A549 (cell line): ENCODE results near the gene CPZ. TPM values are rescaled to one million over a fixed set of nuclear protein-coding genes. Genes with fewer than 3 reads are reported as not detected.

ENCODE experiments used
- ATAC-seq, 2 experiments: fragments of 200-7000 bp in 1 of 2; fragments of >200 bp in 1 of 2; cut with Nextera tagmentation in 1 of 2; cut with Tn5 transposase in 1 of 2; 3 replicates each; pipeline versions ENCODE4 v1.8.0 to v1.9.1; 2018 to 2020; ENCODE audit warnings: mild to moderate bottlenecking in 1 of 2, moderate library complexity in 1 of 2
- CTCF ChIA-PET: fragments of 300-600 bp; sonication (Branson Sonifier 250); formaldehyde crosslinking; extraction: SDS; loops from one replicate; lab custom pipeline; 2021; ENCODE audit warnings: antibody characterized with exemption, inconsistent platforms; lab: Yijun Ruan, JAX
- POLR2A ChIA-PET: fragments of 350-600 bp; formaldehyde crosslinking; extraction: SDS; loops from one replicate; lab custom pipeline; 2021; ENCODE audit warnings: antibody characterized with exemption, inconsistent platforms; lab: Yijun Ruan, JAX
- DNase-seq, 2 experiments: peaks; one replicate each; pipeline versions ENCODE4 v3.0.0 to v3.0.0-alpha.2; 2011 to 2016; ENCODE audit warnings: low read depth in 1 of 2, low spot score in 1 of 2
- FAIRE-seq: peaks from 2 replicates; lab custom pipeline; 2011; peaks lifted over from hg19 to GRCh38; lab: Jason Lieb, UNC
- H3K27ac ChIP-seq, 2 experiments: fragments of >200 bp; sonication (Bioruptor Twin); formaldehyde crosslinking; 3 replicates each; pipeline ENCODE4 v1.5.1; 2016 to 2017
- H3K4me1 ChIP-seq: fragments of >200 bp; sonication (Bioruptor Twin); formaldehyde crosslinking; 3 replicates; pipeline ENCODE4 v1.6.1; 2016
- H3K4me2 ChIP-seq: fragments of >200 bp; sonication (Bioruptor Twin); formaldehyde crosslinking; 3 replicates; pipeline ENCODE4 v1.6.1; 2016
- H3K4me3 ChIP-seq: fragments of >200 bp; sonication (Bioruptor Twin); formaldehyde crosslinking; 3 replicates; pipeline ENCODE4 v1.5.1; 2016
- H3K9me3 ChIP-seq: fragments of >200 bp; sonication (Bioruptor Twin); formaldehyde crosslinking; 3 replicates; pipeline ENCODE4 v1.6.1; 2016
- CBX8 ChIP-seq: fragments of 200-600 bp; sonication (generic); IDR thresholded peaks from 2 replicates; pipeline ENCODE4 v1.6.1; 2016
- SREBF2 ChIP-seq: fragments of 450-650 bp; IDR thresholded peaks from 2 replicates; pipeline ENCODE4 v1.6.1; 2014; ENCODE audit warnings: mild to moderate bottlenecking, moderate library complexity
- ZFP36 ChIP-seq: fragments of 450-650 bp; IDR thresholded peaks from 2 replicates; pipeline ENCODE4 v1.6.1; 2014; ENCODE audit warnings: borderline replicate concordance; ENCODE audit not compliant: partially characterized antibody
- WGBS: methylation state at CpG from one replicate; pipeline ENCODE4 v1.1.6; 2017; ENCODE audit errors: missing lambda C conversion rate; 5-methylcytosine and 5-hydroxymethylcytosine counted together
- polyA plus RNA-seq, 4 experiments: library from polyadenylated mRNA; depleted of rRNA in 3 of 4; stranded (reverse); fragments of >200 nt; fragmentation: RNase III in 1 of 4; extraction: RNeasy Plus Mini Kit Qiagen cat#74134 plus additional on column Dnase treatment in 1 of 4; gene quantifications; 2 replicates in 3 of 4; 3 replicates in 1 of 4; pipeline ENCODE4 v1.2.3, GENCODE V29; 2011 to 2017
- TF ChIP-seq, protein P1 (sequence below): IDR thresholded peaks from 2 replicates; pipeline ENCODE4 v1.6.1; 2012; ENCODE audit warnings: low read depth, borderline replicate concordance

Gene CPZ
- polyA plus RNA-seq, 2 of the 4 experiments (the other 2 are of a cell fraction), result 0.09 to 0.21 TPM

DNA sequence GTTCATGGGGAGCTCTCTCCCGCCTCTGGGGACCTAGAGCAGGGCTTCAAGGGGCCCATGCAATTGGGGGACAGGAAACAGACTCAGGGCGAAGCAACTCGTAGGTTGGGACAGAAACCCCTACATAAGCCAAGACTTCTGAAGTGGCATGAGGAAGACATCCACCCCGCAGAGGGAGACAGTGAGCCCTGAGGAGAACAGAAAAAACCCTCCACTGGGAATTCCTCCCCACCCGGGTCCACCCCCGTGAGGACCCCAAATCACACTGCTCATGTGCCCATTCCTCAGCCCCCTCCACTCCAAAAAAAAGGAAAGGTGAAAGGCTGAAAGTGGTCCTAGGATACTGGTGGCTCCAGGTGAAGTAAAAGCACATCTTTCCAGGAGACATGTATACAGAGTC, 74.0 kb downstream of the CPZ start:
- no peak overlapping the region for H3K4me2 ChIP-seq
- FAIRE-seq, result no peak
- WGBS, result 2% methylated on average over 6 of the region's 6 CpGs
- CTCF ChIA-PET, result interaction anchor here (2.2 kb wide), 1 partner anchor 251 kb away, joined by 10 read pairs; no protein-coding TSS in a partner anchor
- TF ChIP-seq ZFP36 (no peak), CBX8 (no peak), SREBF2 (no peak)
- TF ChIP-seq, protein P1, sequence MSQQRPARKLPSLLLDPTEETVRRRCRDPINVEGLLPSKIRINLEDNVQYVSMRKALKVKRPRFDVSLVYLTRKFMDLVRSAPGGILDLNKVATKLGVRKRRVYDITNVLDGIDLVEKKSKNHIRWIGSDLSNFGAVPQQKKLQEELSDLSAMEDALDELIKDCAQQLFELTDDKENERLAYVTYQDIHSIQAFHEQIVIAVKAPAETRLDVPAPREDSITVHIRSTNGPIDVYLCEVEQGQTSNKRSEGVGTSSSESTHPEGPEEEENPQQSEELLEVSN, result no peak
- TF ChIP-seq, all 56 proteins: peak for 0
- Histone ChIP-seq H3K9me3 (no peaks in the 10 kb centered on the region), H3K27ac (no peak overlapping the region), H3K4me3 (no peak overlapping the region), H3K4me1 (no peaks in the 10 kb centered on the region)
- ATAC-seq (no peak), DNase-seq (no peak)
- POLR2A ChIA-PET, result no interaction called here

Other genes starting within 250 kb of the CPZ start
- gene ACOX3, start 152.0 kb upstream of the CPZ start, polyA plus RNA-seq (2011; rRNA removed), result 4.9 and 5.1 TPM in 2 replicates
- gene ACOX3, start 152.0 kb upstream of the CPZ start, polyA plus RNA-seq (2017; fragmentation: RNase III; extraction: RNeasy Plus Mini Kit Qiagen cat#74134 plus additional on column Dnase treatment), result 8.2 to 8.7 TPM (median 8.2 TPM) in 3 replicates
- gene TRMT44, start 152.0 kb upstream of the CPZ start, polyA plus RNA-seq (2011; rRNA removed), result 6.0 and 7.0 TPM in 2 replicates
- 4.9 to 5.0 TPM (median 5.0 TPM) in 3 replicates for gene TRMT44, start 152.0 kb upstream of the CPZ start, polyA plus RNA-seq (2017; fragmentation: RNase III; extraction: RNeasy Plus Mini Kit Qiagen cat#74134 plus additional on column Dnase treatment)
- not detected in 2 replicates for gene GPR78, start 12.4 kb upstream of the CPZ start, polyA plus RNA-seq (2011; rRNA removed)
- 0.09 to 0.18 TPM (median 0.17 TPM) in 3 replicates for gene GPR78, start 12.4 kb upstream of the CPZ start, polyA plus RNA-seq (2017; fragmentation: RNase III; extraction: RNeasy Plus Mini Kit Qiagen cat#74134 plus additional on column Dnase treatment)